HEK293T (cell line): ENCODE data around the gene CCDC149.

ENCODE experiments used
- ARNT ChIP-seq: fragments of 450-650 bp; IDR thresholded peaks from 2 replicates; pipeline ENCODE4 v1.6.1; 2017; ENCODE audit warnings: mild to moderate bottlenecking
- BHLHE40 ChIP-seq: fragments of 450-650 bp; IDR thresholded peaks from 2 replicates; pipeline ENCODE4 v1.6.1; 2016; ENCODE audit warnings: mild to moderate bottlenecking, moderate library complexity, borderline replicate concordance
- FOXK2 ChIP-seq: fragments of 450-650 bp; IDR thresholded peaks from 2 replicates; pipeline ENCODE4 v1.6.1; 2016; ENCODE audit warnings: mild to moderate bottlenecking
- NFRKB ChIP-seq: fragments of 450-650 bp; IDR thresholded peaks from 2 replicates; pipeline ENCODE4 v1.6.1; 2016; ENCODE audit warnings: mild to moderate bottlenecking, moderate library complexity
- SUZ12 ChIP-seq: fragments of 450-650 bp; IDR thresholded peaks from 2 replicates; pipeline ENCODE4 v1.6.1; 2016; ENCODE audit warnings: mild to moderate bottlenecking
- TARDBP ChIP-seq: fragments of 450-650 bp; IDR thresholded peaks from 2 replicates; pipeline ENCODE4 v1.6.1; 2016
- ZNF384 ChIP-seq: fragments of 450-650 bp; IDR thresholded peaks from 2 replicates; pipeline ENCODE4 v1.6.1; 2016
- TF ChIP-seq, protein P1 (sequence below): fragments of 450-650 bp; IDR thresholded peaks from 2 replicates; pipeline ENCODE4 v1.6.1; 2016

DNA sequence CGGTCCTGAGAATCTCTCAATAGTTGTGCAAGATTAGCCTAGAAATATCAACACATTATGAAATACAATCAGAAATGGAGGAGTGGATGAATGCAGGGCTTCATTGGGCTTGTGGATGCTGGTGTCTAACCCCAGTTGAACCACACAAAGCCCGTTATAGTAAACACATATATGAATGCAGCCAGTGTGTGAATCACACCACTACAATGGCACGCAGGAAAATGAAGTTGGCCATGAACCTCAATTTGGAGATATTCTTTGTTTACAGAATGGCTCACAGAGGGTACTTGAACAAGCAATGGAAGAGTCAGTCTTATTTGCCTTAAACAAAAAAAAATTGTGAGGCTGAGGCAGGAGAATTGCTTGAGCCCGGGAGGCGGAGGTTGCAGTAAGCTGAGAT, 59.7 kb downstream of the CCDC149 start:
- TF ChIP-seq SUZ12 (no peak), TARDBP (no peak), NFRKB (no peak), BHLHE40 (no peak), FOXK2 (no peak), ARNT (no peak), ZNF384 (no peak)
- TF ChIP-seq, protein P1, sequence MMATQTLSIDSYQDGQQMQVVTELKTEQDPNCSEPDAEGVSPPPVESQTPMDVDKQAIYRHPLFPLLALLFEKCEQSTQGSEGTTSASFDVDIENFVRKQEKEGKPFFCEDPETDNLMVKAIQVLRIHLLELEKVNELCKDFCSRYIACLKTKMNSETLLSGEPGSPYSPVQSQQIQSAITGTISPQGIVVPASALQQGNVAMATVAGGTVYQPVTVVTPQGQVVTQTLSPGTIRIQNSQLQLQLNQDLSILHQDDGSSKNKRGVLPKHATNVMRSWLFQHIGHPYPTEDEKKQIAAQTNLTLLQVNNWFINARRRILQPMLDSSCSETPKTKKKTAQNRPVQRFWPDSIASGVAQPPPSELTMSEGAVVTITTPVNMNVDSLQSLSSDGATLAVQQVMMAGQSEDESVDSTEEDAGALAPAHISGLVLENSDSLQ: no peak
